ENCODE data around the gene OR6C2.
A peak's percentile ranks its signal among the peaks of the same experiment; 100 is the strongest.
"Not testable (repeated sequence)": the region's sequence is repeated elsewhere in the genome, so short reads cannot be mapped to it uniquely, and the experiment has no call there.

OR6C2 gene

GRCh38 chr12:55409133-55409532 is 34.7 kb upstream of the OR6C2 start:
- WGBS (ENCODE audit: extremely low coverage, insufficient coverage, insufficient read length): no CpG with 5 or more reads among the region's 1 CpG
- not testable (repeated sequence) for H3K4ac ChIP-seq (ENCODE audit: low read depth, low read length); H3K4me3 ChIP-seq (ENCODE audit: low read depth, low read length); H3K27me3 ChIP-seq (ENCODE audit: insufficient read depth, low read length); H2BK12ac ChIP-seq (ENCODE audit: low read length); H2BK120ac ChIP-seq (ENCODE audit: insufficient read depth, low read length, poor library complexity); H3K4me1 ChIP-seq (ENCODE audit: control insufficient read depth in 1 of 2, insufficient read depth in 2 of 2, low read length in 2 of 2); H3K9ac ChIP-seq (ENCODE audit: low read length); H2BK5ac ChIP-seq (ENCODE audit: low read depth, low read length, poor library complexity); H3K79me2 ChIP-seq (ENCODE audit: control insufficient read depth, insufficient read depth, low read length, poor library complexity); H3K4me2 ChIP-seq (ENCODE audit: low read length); DNase-seq; H3K14ac ChIP-seq (ENCODE audit: low read length); H3K9me3 ChIP-seq (ENCODE audit: insufficient read depth, low read depth, low read length); H3K36me3 ChIP-seq (ENCODE audit: control insufficient read depth in 1 of 2, insufficient read depth in 2 of 2, low read length in 2 of 2); H3K18ac ChIP-seq (ENCODE audit: low read length); H3K23ac ChIP-seq (ENCODE audit: low read length); H2AK5ac ChIP-seq (ENCODE audit: low read length); H4K12ac ChIP-seq (ENCODE audit: low read depth, low read length); H3K79me1 ChIP-seq (ENCODE audit: low read length); H4K8ac ChIP-seq (ENCODE audit: low read depth, low read length); H2AFZ ChIP-seq (ENCODE audit: insufficient read depth, low read length, poor library complexity); H3K27ac ChIP-seq (ENCODE audit: low read depth, low read length); H4K91ac ChIP-seq (ENCODE audit: low read depth, low read length)

- not testable (repeated sequence) for H2BK120ac ChIP-seq (ENCODE audit: insufficient read depth, low read length, poor library complexity); H3K23ac ChIP-seq (ENCODE audit: low read length); H2AK5ac ChIP-seq (ENCODE audit: low read length); H3K18ac ChIP-seq (ENCODE audit: low read length); H3K36me3 ChIP-seq (ENCODE audit: control insufficient read depth in 1 of 2, insufficient read depth in 2 of 2, low read length in 2 of 2); H3K9ac ChIP-seq (ENCODE audit: low read length); H3K27me3 ChIP-seq (ENCODE audit: insufficient read depth, low read length); DNase-seq; H2BK5ac ChIP-seq (ENCODE audit: low read depth, low read length, poor library complexity); H3K4me2 ChIP-seq (ENCODE audit: low read length); H3K79me1 ChIP-seq (ENCODE audit: low read length); H2BK12ac ChIP-seq (ENCODE audit: low read length); H3K14ac ChIP-seq (ENCODE audit: low read length); H2AFZ ChIP-seq (ENCODE audit: insufficient read depth, low read length, poor library complexity); H4K12ac ChIP-seq (ENCODE audit: low read depth, low read length); H3K4ac ChIP-seq (ENCODE audit: low read depth, low read length); H3K27ac ChIP-seq (ENCODE audit: low read depth, low read length); H4K91ac ChIP-seq (ENCODE audit: low read depth, low read length); H3K79me2 ChIP-seq (ENCODE audit: control insufficient read depth, insufficient read depth, low read length, poor library complexity); H3K4me1 ChIP-seq (ENCODE audit: control insufficient read depth in 1 of 2, insufficient read depth in 2 of 2, low read length in 2 of 2); H3K9me3 ChIP-seq (ENCODE audit: insufficient read depth, low read depth, low read length); H3K4me3 ChIP-seq (ENCODE audit: low read depth, low read length); H4K8ac ChIP-seq (ENCODE audit: low read depth, low read length)
- WGBS (ENCODE audit: extremely low coverage, insufficient coverage, insufficient read length): no CpG with 5 or more reads among the region's 15 CpGs
Measured at GRCh38 chr12:55412138-55412537, 31.7 kb upstream of the OR6C2 start.

GRCh38 chr12:55413498-55414388 is 30.1 kb upstream of the OR6C2 start:
- H3K79me1 ChIP-seq (ENCODE audit: low read length); H2BK120ac ChIP-seq (ENCODE audit: insufficient read depth, low read length, poor library complexity); H3K4me2 ChIP-seq (ENCODE audit: low read length); H3K23ac ChIP-seq (ENCODE audit: low read length); H3K18ac ChIP-seq (ENCODE audit: low read length); H2BK12ac ChIP-seq (ENCODE audit: low read length); H4K12ac ChIP-seq (ENCODE audit: low read depth, low read length); H3K4me1 ChIP-seq (ENCODE audit: control insufficient read depth in 1 of 2, insufficient read depth in 2 of 2, low read length in 2 of 2); H3K9me3 ChIP-seq (ENCODE audit: insufficient read depth, low read depth, low read length); H2AFZ ChIP-seq (ENCODE audit: insufficient read depth, low read length, poor library complexity); H3K79me2 ChIP-seq (ENCODE audit: control insufficient read depth, insufficient read depth, low read length, poor library complexity); H3K9ac ChIP-seq (ENCODE audit: low read length); H3K27me3 ChIP-seq (ENCODE audit: insufficient read depth, low read length); H3K4me3 ChIP-seq (ENCODE audit: low read depth, low read length); H3K27ac ChIP-seq (ENCODE audit: low read depth, low read length); H2AK5ac ChIP-seq (ENCODE audit: low read length); H3K14ac ChIP-seq (ENCODE audit: low read length); H3K36me3 ChIP-seq (ENCODE audit: control insufficient read depth in 1 of 2, insufficient read depth in 2 of 2, low read length in 2 of 2); H2BK5ac ChIP-seq (ENCODE audit: low read depth, low read length, poor library complexity); H3K4ac ChIP-seq (ENCODE audit: low read depth, low read length); H4K8ac ChIP-seq (ENCODE audit: low read depth, low read length); H4K91ac ChIP-seq (ENCODE audit: low read depth, low read length): not testable (repeated sequence)
- DNase-seq: peak in 1 of 2 donors; percentile 29
- WGBS (ENCODE audit: extremely low coverage, insufficient coverage, insufficient read length): no CpG with 5 or more reads among the region's 6 CpGs

- H2BK5ac ChIP-seq (ENCODE audit: low read depth, low read length, poor library complexity); H2AK5ac ChIP-seq (ENCODE audit: low read length); H3K27me3 ChIP-seq (ENCODE audit: insufficient read depth, low read length); H3K79me1 ChIP-seq (ENCODE audit: low read length); H3K9me3 ChIP-seq (ENCODE audit: insufficient read depth, low read depth, low read length); H3K9ac ChIP-seq (ENCODE audit: low read length); H3K4me2 ChIP-seq (ENCODE audit: low read length); H4K91ac ChIP-seq (ENCODE audit: low read depth, low read length); H3K4me3 ChIP-seq (ENCODE audit: low read depth, low read length); H2BK12ac ChIP-seq (ENCODE audit: low read length); H3K4me1 ChIP-seq (ENCODE audit: control insufficient read depth in 1 of 2, insufficient read depth in 2 of 2, low read length in 2 of 2); H4K8ac ChIP-seq (ENCODE audit: low read depth, low read length); H3K36me3 ChIP-seq (ENCODE audit: control insufficient read depth in 1 of 2, insufficient read depth in 2 of 2, low read length in 2 of 2); H3K14ac ChIP-seq (ENCODE audit: low read length); H3K4ac ChIP-seq (ENCODE audit: low read depth, low read length); H3K18ac ChIP-seq (ENCODE audit: low read length); H3K79me2 ChIP-seq (ENCODE audit: control insufficient read depth, insufficient read depth, low read length, poor library complexity); H4K12ac ChIP-seq (ENCODE audit: low read depth, low read length); H2AFZ ChIP-seq (ENCODE audit: insufficient read depth, low read length, poor library complexity); H3K27ac ChIP-seq (ENCODE audit: low read depth, low read length); H3K23ac ChIP-seq (ENCODE audit: low read length); H2BK120ac ChIP-seq (ENCODE audit: insufficient read depth, low read length, poor library complexity): not testable (repeated sequence)
- WGBS (ENCODE audit: extremely low coverage, insufficient coverage, insufficient read length): no CpG with 5 or more reads among the region's 11 CpGs
- peak in 1 of 2 donors; percentile 32 for DNase-seq
Measured at GRCh38 chr12:55414396-55414823, 29.5 kb upstream of the OR6C2 start.
